Bronchial epithelial cell (primary cell): Measurements from ENCODE around the gene TMEM184B. TPM values are rescaled to one million over a fixed set of nuclear protein-coding genes. Genes with fewer than 3 reads are reported as not detected.
"Not testable (repeated sequence)": the region's sequence is repeated elsewhere in the genome, so short reads cannot be mapped to it uniquely, and the experiment has no call there.

Experiments used
- DNase-seq: peaks from one replicate; pipeline ENCODE4 v3.0.0-alpha.2; 2010; ENCODE audit warnings: low read depth
- FAIRE-seq: peaks from 2 replicates; lab custom pipeline; 2011; peaks lifted over from hg19 to GRCh38; lab: Jason Lieb, UNC
- H3K27me3 ChIP-seq: 2 replicates; pipeline ENCODE4 v1.5.1; 2011; ENCODE audit warnings: low read length; ENCODE audit not compliant: control insufficient read depth, insufficient read depth
- H3K36me3 ChIP-seq: 2 replicates; pipeline ENCODE4 v1.5.1; 2011; ENCODE audit warnings: low read length; ENCODE audit not compliant: control insufficient read depth, insufficient read depth
- H3K4me3 ChIP-seq: 2 replicates; pipeline ENCODE4 v1.5.1; 2011; ENCODE audit warnings: mild to moderate bottlenecking, low read depth, low read length, control low read depth
- CTCF ChIP-seq: IDR thresholded peaks from 2 replicates; pipeline ENCODE4 v1.5.1; 2011; ENCODE audit warnings: mild to moderate bottlenecking, moderate library complexity, low read length, control low read depth, inconsistent platforms; ENCODE audit not compliant: insufficient read depth, severe bottlenecking
- total RNA-seq: library from RNA; depleted of rRNA; stranded (reverse); fragments of >200 nt; gene quantifications from 2 replicates; pipeline ENCODE4 v1.2.1, GENCODE V29; 2014

TMEM184B gene
- total RNA-seq, 1 donor from 2014 or later: 7.1 TPM

GRCh38 chr22:38186429-38186828 is 86.4 kb downstream of the TMEM184B start:
- H3K27me3 ChIP-seq: no peaks in the 10 kb centered on the region
- no peak for DNase-seq
- no peaks in the 10 kb centered on the region for H3K36me3 ChIP-seq
- H3K4me3 ChIP-seq: no peak overlapping the region
- TF ChIP-seq CTCF: no peak
- no peak for FAIRE-seq

GRCh38 chr22:38184788-38185187 is 88.0 kb downstream of the TMEM184B start:
- TF ChIP-seq CTCF: no peak
- Histone ChIP-seq H3K4me3 (no peak overlapping the region), H3K27me3 (no peaks in the 10 kb centered on the region), H3K36me3 (no peaks in the 10 kb centered on the region)
- no peak for FAIRE-seq
- DNase-seq: no peak

GRCh38 chr22:38181453-38182200 is 91.2 kb downstream of the TMEM184B start, which contains the start of gene PLA2G6:
Gene PLA2G6 (minus strand): TSS chr22:38181830. CDS start chr22:38169426, 12,404 bp downstream.
- no peak for TF ChIP-seq CTCF
- DNase-seq (peak; percentile 95), FAIRE-seq (no peak)
- H3K4me3 ChIP-seq: peak within 1 kb of the TSS; percentile 71
- H3K36me3 ChIP-seq: no peaks in the 10 kb centered on the region
- no peaks in the 10 kb centered on the region for H3K27me3 ChIP-seq

- FAIRE-seq (no peak), DNase-seq (peak; percentile 77)
- Histone ChIP-seq H3K36me3 (no peaks in the 10 kb centered on the region), H3K4me3 (peak overlapping the region; percentile 71), H3K27me3 (no peaks in the 10 kb centered on the region)
- TF ChIP-seq CTCF: peak; percentile 13
These were observed 91.9 kb downstream of the TMEM184B start for GRCh38 chr22:38180841-38181452.

- DNase-seq, H3K36me3 ChIP-seq, H3K27me3 ChIP-seq, FAIRE-seq, H3K4me3 ChIP-seq: not testable (repeated sequence)
These were observed 94.2 kb downstream of the TMEM184B start for GRCh38 chr22:38178605-38178937.

GRCh38 chr22:38177926-38178604 is 94.7 kb downstream of the TMEM184B start:
- no peak for TF ChIP-seq CTCF
- Histone ChIP-seq H3K27me3 (no peaks in the 10 kb centered on the region), H3K36me3 (no peaks in the 10 kb centered on the region), H3K4me3 (no peak overlapping the region)
- DNase-seq (peak; percentile 63), FAIRE-seq (no peak)

- H3K27me3 ChIP-seq, FAIRE-seq, H3K4me3 ChIP-seq, DNase-seq, H3K36me3 ChIP-seq: not testable (repeated sequence)
These were observed 95.3 kb downstream of the TMEM184B start for GRCh38 chr22:38177571-38177925.
